ENCODE data around the gene MRPL40.

The MRPL40 gene

DNA sequence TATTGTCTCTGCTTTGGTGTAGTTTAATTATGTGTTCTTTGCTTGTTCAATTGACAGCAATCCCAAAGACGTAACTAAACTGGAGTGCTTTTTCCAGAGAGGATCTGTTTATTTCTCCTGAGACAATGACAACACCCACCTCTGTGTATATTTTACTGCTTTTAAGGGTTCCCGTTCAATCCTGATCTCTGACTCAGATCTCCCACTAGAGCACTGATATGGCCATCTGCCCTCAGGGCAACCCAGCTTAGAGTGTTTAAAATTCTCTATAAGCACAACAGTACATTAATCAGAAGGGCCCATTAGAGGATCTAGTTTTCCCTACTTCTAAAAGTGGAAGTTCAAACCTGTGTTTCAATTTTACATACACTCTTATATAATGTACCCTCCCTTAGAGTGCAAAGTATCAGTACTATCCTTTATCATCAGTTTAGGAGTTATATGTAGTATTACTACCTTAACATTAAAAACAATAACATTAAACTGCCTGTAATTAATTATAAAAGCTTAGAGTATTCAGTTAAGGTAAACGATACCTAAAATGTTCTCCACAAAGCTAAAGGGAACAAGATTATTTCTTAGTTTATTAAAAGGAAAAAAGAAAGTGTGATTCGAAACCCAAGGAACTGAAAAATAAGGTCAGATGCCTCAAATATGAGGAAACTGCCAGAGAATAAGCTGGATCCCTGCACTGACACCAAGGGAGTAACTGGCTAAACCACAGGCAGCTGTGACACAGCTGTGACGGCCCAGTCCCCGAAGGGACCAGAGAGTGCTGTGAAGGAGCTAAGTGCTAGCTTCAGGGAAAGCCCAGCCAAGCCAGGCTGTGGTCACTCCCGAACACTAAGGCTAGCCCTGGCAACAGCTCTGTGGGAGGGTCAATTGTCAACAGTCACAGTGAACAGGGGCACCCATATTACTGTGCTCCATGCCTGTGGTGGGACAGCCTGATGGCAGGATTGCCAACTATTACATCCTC lies 31.4 kb downstream of the MRPL40 start:
- DNase-seq, result no peak

DNA sequence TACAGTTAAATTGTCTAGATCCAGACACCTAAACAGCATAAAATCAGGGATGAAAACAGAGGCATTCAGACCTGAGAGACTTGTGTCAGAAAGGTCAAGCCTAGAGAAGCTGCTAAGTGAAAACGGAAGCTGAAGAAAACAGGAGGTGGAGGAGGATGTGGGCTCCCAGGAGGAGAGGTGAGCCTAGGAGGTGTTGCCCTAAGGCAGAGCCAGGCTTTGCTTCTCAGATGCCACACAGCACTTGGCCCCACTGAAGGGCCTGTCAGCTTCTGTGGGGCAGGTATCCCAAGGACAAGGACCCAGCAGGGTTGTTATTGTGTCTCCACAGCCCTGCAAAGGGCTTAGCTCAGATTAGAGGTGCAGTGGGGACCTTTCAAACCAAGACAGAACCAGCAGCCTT lies 32.2 kb downstream of the MRPL40 start:
- no peak for DNase-seq

DNA sequence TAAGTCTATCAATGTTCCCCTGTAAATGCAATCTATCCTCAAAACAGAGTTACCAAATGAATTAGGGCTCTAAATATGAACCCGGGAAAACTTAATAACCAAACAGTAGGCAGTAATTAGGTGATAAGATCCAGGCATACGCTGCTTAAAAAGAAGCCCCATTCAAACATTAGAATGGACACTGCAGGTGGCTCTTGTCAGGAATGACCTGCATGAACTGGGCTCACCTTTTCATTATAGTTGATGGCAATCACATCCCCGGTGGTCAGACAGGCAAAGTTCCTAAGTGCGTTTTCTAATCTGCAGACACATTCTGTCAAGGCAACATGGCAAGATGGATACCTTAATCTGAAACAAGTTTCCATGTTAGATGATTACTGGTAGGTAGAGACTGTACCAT lies 32.6 kb downstream of the MRPL40 start:
- no peak for DNase-seq

DNA sequence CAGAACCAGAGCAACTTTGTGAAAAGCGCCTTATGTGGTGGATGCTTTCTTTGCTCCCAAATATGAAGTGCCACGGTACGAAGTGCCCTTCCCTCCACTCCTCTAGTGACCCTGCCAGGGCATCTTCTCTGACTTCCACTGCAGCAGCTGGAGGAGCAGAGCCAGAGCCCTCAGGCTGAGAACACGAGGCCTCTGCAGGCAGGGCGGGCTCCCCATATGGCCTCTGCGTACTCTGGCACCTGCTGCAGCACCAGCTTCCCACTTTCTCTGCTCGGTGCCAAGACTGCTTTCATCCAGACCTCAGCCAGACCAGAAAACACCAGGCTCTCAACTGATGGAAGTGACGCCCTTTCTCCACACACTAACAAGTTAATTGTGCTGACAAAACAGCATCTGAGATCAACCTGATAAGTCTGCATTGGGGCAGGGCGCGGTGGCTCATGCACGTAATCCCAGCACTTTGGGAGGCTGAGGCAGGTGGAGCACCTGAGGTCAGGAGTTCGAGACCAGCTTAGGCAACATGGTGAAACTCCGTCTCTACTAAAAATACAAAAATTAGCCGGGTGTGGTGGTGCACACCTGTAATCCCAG lies 33.9 kb downstream of the MRPL40 start:
- no peak for DNase-seq

DNA sequence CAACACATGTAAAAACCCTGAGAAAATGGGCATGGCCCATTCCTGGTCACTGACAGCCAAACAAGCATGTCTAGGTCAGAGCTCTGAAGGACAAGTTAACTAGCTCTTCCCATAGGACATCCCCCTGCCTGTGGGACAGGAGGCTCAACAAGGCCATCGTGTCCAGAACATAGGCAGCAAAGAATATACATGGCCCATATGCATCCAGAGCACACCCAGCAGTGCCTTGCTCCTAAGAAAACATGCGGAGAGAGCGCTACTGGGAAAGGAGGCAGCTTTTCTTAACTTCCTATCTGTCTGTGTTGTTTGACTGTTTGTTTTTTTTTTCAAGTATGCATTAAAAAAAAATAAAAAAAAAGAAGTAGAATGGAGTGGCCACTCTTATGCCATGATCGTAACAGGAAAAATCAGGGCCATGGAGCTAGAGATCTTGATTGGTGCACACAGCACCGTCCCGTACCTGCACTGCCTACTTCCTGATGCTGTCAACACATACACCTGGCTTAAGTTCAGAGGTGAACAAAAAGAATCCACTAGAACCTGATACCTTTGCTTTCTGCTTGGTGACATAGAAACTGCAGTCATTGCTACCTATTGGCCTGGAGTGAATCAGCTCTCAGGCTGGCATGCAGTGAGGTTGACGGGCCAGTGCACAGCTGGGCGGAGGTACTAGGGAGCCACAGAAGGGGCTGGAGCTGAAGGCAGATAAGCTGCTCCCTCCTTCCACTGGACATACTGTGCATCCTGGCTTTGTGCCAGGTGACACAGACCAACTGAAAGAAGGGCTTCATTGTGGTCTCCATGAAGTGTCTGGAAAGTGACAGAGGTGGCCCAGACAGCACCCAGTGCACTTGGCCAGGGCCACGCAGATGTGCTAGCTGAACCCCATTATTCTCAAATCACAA lies 34.8 kb downstream of the MRPL40 start:
- no peak for DNase-seq

DNA sequence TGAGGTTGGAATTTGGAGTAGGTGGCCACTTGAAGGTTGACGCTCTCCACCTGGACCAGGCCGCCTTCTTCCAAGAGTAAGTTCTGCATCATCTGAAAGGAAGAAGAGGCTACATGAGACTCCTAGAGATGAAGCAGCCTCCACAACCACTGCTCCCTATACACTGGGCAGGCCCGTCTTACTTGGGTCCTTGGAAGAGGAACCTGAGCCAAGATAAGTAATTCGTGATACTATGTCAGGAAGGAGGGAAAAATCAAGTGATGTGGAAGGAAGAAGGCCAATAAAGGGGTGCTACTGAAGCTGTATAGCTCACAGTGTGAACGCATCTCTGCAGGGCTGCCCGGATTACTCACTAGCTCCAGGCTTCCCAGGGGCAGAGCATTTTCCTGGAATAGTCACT lies 35.6 kb downstream of the MRPL40 start:
- no peak for DNase-seq

DNA sequence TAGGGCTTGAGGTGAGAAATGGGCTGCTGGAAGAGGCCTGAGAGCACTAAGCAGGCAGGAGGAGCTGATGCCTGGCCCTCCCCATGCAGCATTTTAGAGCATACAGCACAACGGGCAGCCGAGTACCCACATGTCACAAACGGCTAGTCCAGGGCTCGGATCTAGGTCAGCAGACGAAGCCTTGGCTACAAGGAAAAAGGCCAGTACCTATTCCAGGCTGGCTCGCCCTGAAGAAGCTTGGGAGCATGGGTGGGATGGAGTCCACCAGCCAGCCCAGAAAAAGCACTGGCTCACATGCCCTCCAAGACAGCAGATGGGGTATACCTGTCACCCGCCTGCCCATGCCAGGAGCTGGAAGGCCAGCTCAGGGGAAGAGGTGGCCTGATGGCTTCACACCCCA lies 37.1 kb downstream of the MRPL40 start:
- no peak for DNase-seq

DNA sequence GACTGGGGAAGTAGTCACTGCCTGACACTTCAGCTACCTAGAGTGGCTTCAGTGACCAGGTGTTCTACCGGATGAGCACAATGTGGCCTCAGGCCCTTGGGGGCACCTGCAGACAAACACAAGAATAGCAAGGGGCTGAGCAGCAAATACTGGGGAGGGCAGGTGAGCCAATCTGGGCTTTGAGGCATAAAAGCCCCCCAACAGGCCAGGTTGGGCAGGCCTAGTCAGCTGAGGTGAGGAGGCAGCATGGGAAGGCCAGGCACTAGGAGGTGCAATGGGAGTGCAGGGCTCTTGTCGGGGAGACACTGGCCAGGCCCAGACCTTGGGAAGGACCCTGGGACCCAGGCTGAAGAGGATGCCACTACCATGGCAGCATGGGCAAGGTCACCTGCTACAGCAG lies 37.7 kb downstream of the MRPL40 start:
- DNase-seq, result no peak

DNA sequence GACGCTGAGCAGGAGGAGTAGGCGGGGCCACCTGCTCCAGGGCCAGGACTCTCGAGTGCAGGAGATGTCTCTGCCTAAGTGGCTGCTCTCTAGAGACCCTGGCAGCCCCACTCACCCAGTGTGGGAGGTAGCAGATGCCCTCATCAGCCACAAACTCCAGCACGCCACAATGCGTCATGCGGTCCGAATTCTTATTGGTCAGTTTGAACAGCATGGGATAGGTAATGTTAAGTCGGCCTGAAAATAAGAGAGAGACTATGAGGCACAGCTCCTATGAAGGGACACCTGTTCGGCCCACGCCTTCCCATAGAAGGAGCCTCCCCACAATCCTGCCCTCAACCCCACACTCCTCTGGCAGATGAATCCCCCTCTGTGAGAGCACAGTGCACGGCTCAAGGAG lies 39.2 kb downstream of the MRPL40 start:
- DNase-seq, result no peak

DNA sequence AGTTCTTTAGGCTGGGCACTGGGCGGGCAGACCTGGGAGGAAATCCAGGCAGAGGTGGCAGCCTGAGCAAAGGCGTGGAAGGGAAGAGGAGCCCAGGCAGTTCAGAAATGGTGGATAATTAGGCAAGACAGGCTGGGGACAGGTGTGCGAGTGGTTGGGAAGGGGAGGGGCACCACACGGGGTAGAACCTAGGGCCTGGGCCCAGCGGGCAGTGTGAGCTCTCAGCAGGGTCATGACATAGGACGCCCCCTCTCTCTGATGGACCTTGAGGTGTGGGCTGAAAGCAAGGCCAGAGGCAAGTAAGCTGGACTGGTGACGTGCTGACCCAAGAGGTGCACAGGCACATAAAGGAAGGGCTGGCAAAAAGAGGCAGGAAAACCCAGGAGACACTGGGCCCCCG lies 39.9 kb downstream of the MRPL40 start:
- no peak for DNase-seq

DNA sequence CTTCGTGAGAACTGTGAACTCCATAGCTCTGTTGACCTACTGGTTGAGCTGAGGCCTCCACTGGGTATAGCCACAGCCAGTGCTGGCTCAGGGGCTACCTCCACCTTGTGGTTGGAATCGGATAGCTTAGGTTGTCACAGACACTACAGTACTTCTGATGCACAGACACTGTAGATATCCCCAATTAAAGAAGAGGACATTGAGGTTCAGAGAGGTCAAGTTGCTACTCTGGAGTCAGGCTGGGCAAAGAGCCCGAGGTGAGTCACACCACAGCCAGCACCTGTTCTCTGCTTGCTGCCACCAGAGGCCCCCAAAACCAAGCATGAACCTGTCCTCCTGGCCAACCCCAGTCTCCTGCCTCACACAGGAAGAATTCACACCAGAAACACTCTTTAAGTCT lies 41.2 kb downstream of the MRPL40 start:
- no peak for DNase-seq

DNA sequence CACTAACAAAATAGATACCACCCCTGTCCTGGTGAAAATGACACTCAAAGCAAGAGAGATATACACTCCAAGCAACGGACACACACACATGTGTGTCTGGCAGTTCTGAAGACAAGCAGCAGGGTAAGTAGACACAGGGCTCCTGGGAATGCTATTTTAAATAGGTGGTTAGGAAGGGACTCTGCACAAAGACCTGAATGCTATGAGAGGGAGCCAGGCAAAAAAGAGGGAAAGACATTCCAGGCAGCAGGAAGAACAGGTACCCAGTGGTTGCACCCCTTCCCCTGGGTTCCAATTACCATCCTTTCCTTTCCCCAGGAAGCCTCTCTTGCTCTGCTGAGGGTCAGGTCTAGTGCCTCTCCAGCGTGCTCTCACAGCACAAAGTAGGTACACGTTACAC lies 43.7 kb downstream of the MRPL40 start:
- DNase-seq, result no peak

DNA sequence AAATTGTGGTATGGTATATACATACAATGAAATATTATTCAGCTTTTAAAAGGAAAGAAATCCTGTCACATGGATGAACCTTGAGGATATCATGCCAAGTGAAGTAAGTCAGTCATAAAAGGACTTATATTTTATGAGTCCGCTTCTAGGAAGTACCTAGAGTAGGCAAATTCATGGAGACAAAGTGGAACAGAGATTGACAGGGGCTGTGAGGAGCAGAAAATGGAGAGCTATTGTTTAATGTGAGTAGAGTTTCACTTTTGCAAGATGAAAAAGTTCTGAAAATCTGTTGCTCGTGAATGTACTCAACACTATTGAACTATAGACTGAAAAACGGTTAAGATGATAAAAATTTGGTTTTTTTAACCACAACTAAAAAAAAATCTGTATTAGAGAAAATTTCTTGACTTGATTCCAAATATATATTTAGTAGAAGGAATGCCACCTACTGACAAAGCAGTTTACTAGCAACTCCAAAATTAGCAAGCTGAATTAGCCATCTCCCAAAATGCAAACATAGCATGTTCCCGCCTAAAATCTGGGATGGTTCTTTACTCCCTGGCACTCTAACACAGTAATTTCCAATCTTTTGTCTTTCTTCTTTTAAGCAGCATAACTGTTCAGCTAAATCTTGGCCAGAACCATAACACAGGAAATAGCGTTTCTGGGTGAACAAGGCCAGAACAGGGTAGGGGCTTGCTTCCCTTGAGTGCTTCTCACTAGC lies 45.1 kb downstream of the MRPL40 start:
- DNase-seq, result no peak

DNA sequence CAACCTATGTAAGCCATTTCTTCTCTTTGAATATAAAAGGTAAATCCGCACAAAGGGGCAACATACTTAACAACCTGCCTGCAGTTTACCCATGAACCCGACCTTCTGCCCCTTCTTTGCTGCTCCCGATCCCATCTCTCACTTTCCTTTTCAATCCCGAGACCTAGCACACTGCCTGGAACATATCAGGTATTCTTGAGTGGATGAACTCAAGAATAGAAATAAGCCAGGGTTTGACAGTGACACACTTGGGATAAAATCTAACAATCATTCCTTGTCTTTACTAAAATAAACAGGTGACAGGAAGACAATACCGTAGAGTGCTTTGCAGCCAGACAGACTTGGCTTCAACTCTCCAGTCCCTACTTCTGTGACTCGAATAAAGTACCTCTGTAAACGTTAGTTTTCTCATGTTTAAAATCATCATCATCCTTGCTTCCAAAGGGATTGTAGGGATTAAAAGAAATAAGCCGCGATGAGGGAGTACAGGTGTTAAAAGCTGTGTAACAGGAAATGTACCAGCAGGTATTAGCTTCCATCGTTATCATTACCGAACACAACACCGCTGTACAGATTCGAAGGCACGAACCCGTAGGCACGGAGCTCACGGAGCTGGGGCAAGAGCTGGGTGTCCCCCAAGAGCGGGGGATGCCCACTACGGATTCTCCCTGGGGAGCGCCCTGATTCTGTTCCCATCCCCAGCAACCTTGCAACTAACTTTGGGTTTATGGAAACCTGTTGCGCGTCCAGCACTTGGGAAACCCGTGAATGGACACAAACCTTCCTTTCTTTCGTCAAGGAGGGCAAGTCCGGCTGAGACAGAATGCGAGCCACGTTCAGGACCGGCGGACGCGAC lies 45.9 kb downstream of the MRPL40 start:
- no peak for DNase-seq

DNA sequence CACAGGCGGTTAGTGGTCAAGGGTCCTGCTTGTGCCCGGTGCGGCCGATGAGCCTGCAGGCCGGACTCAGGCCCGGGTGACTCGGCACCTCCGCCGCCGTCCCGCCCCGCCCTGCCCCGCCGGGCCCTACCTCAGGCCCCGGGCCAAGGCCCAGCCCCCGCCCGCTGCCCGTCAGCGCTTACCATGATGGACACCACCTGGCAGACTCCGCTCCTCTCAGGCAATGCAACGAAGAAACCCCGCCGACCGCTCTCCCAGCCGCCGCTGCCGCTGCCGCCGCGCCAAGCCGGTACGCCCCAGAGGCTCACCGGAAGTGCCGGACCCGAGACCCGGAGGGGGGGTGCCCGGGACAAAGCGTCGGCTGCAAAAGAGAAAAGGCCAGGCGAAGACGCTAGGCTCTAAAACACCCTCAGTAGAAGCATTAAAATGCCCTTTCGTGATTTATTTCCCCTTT lies 46.6 kb downstream of the MRPL40 start, which contains the start of gene UFD1:
TSS of gene UFD1 (minus strand) at position 293 of the 454 bp plus-strand sequence. CDS start at position 185, 108 bp downstream.
- peak; percentile 42 to 74 (median 60) for DNase-seq

DNA sequence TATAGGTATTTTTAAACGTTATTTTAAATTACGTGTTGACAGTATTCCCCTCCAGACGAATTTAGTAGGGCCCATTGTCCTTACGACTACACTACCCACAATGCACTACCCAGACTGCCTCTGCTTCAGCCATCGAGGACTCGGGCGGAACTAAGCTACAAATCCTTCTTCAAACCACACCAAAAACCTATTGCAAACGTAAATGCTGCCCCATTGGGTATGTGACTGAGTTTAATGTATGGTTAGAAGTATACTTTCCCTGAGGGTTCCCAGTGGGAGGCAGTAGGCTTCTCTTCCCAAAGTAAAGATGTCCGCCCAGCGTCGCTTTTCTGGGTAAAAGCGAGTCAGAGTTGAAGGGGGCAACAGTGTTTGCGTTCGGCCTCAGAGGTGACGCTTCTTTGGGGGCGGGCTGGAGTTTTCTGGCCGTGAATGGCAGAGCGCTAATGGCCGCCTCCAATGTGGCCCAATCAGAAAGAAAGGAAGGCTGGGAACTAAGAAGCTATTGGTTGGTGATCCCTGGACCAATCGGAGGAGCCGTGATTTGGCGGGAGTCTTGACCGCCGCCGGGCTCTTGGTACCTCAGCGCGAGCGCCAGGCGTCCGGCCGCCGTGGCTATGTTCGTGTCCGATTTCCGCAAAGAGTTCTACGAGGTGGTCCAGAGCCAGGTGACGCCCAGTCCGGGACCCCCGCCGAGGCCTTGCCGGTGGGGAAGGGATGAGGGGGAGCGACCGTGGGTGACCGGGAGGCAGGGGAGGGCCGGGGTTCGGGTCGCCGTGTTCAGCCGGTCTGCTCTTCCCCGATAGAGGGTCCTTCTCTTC lies 47.2 kb downstream of the MRPL40 start, which contains the start of gene CDC45:
TSS of gene CDC45 (plus strand) at position 566 of the 818 bp plus-strand sequence. CDS start at position 615, 49 bp downstream.
- DNase-seq, result peak; percentile 69 to 85 (median 74)

DNA sequence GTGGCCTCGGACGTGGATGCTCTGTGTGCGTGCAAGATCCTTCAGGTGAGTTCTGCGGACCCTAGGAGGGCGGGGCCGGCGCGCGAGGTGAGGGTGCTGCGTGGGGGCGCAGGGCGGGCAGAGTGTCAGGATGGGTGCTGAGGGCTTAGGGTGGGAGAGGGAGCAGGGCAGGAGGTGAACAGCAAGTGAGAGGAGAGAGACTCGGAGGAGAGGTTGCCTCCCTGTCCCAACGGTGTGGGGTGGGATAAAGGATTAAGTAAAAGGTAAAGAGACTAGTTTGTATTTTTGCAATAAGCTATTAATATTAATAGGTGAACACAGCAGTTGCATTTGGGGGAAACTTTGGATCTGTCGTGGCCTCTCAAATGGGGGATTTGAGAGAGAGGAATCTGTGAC lies 47.8 kb downstream of the MRPL40 start:
- no peak for DNase-seq

DNA sequence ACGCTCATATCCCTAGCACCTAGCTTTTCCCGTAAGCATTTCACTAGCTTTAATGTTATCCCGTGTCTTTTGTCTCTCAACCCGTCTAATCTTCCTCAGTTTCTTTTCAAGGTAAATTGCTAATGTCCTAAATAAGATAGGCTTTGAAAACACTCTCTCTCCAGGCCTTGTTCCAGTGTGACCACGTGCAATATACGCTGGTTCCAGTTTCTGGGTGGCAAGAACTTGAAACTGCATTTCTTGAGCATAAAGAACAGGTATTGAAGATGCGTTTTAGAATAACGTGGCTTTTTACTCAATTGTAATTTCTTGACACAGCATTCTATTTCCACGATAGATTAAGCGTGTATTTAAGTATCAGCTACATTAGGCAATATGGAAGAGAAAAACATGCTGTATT lies 48.4 kb downstream of the MRPL40 start:
- no peak for DNase-seq

DNA sequence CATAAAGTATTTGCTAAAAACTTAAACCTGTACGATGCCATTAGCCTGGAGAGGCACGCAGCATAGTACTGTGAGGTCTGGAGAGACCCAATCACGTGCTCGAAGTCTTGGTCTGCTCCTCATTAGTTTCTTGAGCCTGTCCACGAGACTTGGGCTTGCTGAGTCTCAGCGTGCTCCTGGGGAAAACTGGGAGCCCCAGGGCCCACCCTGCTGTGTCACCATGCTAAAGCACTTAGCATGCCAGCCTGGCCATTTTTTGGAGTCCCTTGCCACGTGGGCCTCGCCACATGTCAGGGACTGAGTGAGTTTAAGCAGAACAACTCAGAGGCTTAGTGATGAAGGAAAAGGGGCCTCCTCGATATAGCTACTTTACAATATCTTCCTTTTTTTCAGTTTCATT lies 50.0 kb downstream of the MRPL40 start:
- no peak for DNase-seq

DNA sequence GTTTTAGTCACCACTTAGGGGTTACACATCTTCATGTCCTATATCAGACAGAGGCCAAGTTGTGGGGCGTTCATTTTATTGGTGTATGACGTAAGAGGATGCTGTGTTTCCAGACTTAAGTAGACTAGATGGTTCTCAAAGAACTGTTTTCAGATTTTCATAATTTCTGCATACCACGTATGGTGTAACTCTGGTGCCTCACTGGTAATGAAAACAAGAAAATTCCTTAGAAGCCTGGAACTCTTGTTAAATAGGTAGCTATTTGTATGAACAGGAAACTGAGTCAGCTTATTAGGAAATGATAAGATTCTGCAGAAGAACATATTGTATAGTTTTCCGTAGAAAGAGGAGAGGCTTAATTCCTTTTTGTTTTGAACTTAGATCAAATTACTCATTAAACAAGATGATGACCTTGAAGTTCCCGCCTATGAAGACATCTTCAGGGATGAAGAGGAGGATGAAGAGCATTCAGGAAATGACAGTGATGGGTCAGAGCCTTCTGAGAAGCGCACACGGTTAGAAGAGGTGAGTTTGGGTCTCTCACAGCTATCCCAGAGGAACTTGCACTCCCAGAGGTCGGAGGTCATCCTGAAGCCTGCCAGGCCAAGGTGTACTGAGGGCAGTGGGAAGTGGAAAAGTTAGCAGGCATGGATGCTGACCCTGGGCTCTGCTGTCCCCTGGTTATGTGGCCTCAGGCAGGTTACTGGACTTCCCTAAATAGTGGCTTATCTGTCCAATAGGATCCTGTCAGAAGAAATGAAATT lies 51.3 kb downstream of the MRPL40 start:
- no peak for DNase-seq
